Stomach smooth muscle (tissue), 2 donors: ENCODE measurements around the gene HPX.
A peak's percentile ranks its signal among the peaks of the same experiment; 100 is the strongest.

Experiments used
- H3K27ac ChIP-seq: one replicate; pipeline ENCODE4 v1.7.0; 2013; ENCODE audit warnings: mild to moderate bottlenecking, low read length, inconsistent platforms
- H3K27me3 ChIP-seq, 2 donors: one replicate each; pipeline ENCODE4 v1.7.0; 2013; ENCODE audit warnings: low read length in 2 of 2; ENCODE audit not compliant: insufficient read depth in 2 of 2, control insufficient read depth in 1 of 2
- H3K36me3 ChIP-seq, 2 donors: one replicate each; pipeline ENCODE4 v1.7.0; 2013; ENCODE audit warnings: low read length in 2 of 2; ENCODE audit not compliant: control insufficient read depth in 2 of 2, insufficient read depth in 2 of 2
- H3K4me1 ChIP-seq: one replicate; pipeline ENCODE4 v1.7.0; 2013; ENCODE audit warnings: low read length; ENCODE audit not compliant: control insufficient read depth, insufficient read depth
- H3K4me3 ChIP-seq, 2 donors: one replicate each; pipeline ENCODE4 v1.7.0; 2013; ENCODE audit warnings: low read length in 2 of 2
- H3K9ac ChIP-seq, 2 donors: one replicate each; pipeline ENCODE4 v1.7.0; 2013; ENCODE audit warnings: low read length in 2 of 2, mild to moderate bottlenecking in 1 of 2
- H3K9me3 ChIP-seq, 2 donors: one replicate each; pipeline ENCODE4 v1.7.0; 2013; ENCODE audit warnings: low read length in 2 of 2; ENCODE audit not compliant: control insufficient read depth in 2 of 2
- donor health status: healthy.
- donor health status: Pancreatic carcinoma.

HPX gene

GRCh38 chr11:6440906-6441358 is at the start of gene HPX:
Gene HPX, minus strand, starts transcription at chr11:6440987. Its CDS starts 24 bp downstream, at chr11:6440963.
- peak within 1 kb of the TSS in 1 of 2 donors; percentile 5 for H3K9ac ChIP-seq

GRCh38 chr11:6489306-6489705 is 48.5 kb upstream of the HPX start:
- peaks cover 28 to 39% of the 10 kb centered on the region in 2 donors for H3K36me3 ChIP-seq
- H3K27me3 ChIP-seq = no peaks in the 10 kb centered on the region
- H3K4me1 ChIP-seq = no peaks in the 10 kb centered on the region
- no peaks in the 10 kb centered on the region for H3K9me3 ChIP-seq
- H3K4me3 ChIP-seq = no peak overlapping the region
- no peak overlapping the region for H3K27ac ChIP-seq
- no peak overlapping the region for H3K9ac ChIP-seq

More at GRCh38 chr11:6440906-6441358, at the start of gene HPX:
- no peaks in the 10 kb centered on the region for H3K27me3 ChIP-seq
- peaks cover 0 to 2% of the 10 kb centered on the region in 2 donors for H3K36me3 ChIP-seq
- H3K4me3 ChIP-seq = no peak within 1 kb of the TSS
- H3K27ac ChIP-seq = no peak within 1 kb of the TSS
- H3K9me3 ChIP-seq = no peaks in the 10 kb centered on the region
- peaks cover 3% of the 10 kb centered on the region for H3K4me1 ChIP-seq

GRCh38 chr11:6488821-6489220 is 48.0 kb upstream of the HPX start:
- Histone ChIP-seq H3K27me3 (no peaks in the 10 kb centered on the region), H3K36me3 (peaks cover 28 to 38% of the 10 kb centered on the region in 2 donors), H3K4me1 (no peaks in the 10 kb centered on the region), H3K9ac (no peak overlapping the region), H3K27ac (no peak overlapping the region), H3K9me3 (no peaks in the 10 kb centered on the region), H3K4me3 (no peak overlapping the region)

- no peaks in the 10 kb centered on the region for H3K9me3 ChIP-seq
- H3K36me3 ChIP-seq = peaks cover 26 to 35% of the 10 kb centered on the region in 2 donors
- no peak overlapping the region for H3K27ac ChIP-seq
- no peaks in the 10 kb centered on the region for H3K27me3 ChIP-seq
- no peak overlapping the region for H3K9ac ChIP-seq
- H3K4me3 ChIP-seq = no peak overlapping the region
- no peaks in the 10 kb centered on the region for H3K4me1 ChIP-seq
Measured at GRCh38 chr11:6488342-6488741, 47.6 kb upstream of the HPX start.

GRCh38 chr11:6486938-6487337 is 46.2 kb upstream of the HPX start:
- Histone ChIP-seq H3K4me1 (peaks cover 10% of the 10 kb centered on the region), H3K36me3 (peaks cover 36 to 40% of the 10 kb centered on the region in 2 donors), H3K9ac (no peak overlapping the region), H3K27ac (no peak overlapping the region), H3K27me3 (no peaks in the 10 kb centered on the region), H3K4me3 (no peak overlapping the region), H3K9me3 (no peaks in the 10 kb centered on the region)

GRCh38 chr11:6486256-6486655 is 45.5 kb upstream of the HPX start:
- Histone ChIP-seq H3K27me3 (no peaks in the 10 kb centered on the region), H3K9ac (no peak overlapping the region), H3K36me3 (peaks cover 36 to 39% of the 10 kb centered on the region in 2 donors), H3K4me3 (no peak overlapping the region), H3K9me3 (no peaks in the 10 kb centered on the region), H3K4me1 (peaks cover 13% of the 10 kb centered on the region), H3K27ac (no peak overlapping the region)

GRCh38 chr11:6485661-6486060 is 44.9 kb upstream of the HPX start:
- Histone ChIP-seq H3K36me3 (peaks cover 36 to 39% of the 10 kb centered on the region in 2 donors), H3K9ac (no peak overlapping the region), H3K4me3 (no peak overlapping the region), H3K9me3 (no peaks in the 10 kb centered on the region), H3K4me1 (peaks cover 18% of the 10 kb centered on the region), H3K27ac (no peak overlapping the region), H3K27me3 (no peaks in the 10 kb centered on the region)

GRCh38 chr11:6483015-6483414 is 42.2 kb upstream of the HPX start:
- Histone ChIP-seq H3K9ac (no peak overlapping the region), H3K36me3 (peaks cover 35 to 49% of the 10 kb centered on the region in 2 donors), H3K27ac (no peak overlapping the region), H3K27me3 (no peaks in the 10 kb centered on the region), H3K4me1 (peaks cover 29% of the 10 kb centered on the region), H3K9me3 (no peaks in the 10 kb centered on the region), H3K4me3 (no peak overlapping the region)

GRCh38 chr11:6482441-6482840 is 41.7 kb upstream of the HPX start:
- H3K9me3 ChIP-seq = no peaks in the 10 kb centered on the region
- H3K27me3 ChIP-seq = no peaks in the 10 kb centered on the region
- H3K27ac ChIP-seq = peak overlapping the region; percentile 92
- H3K4me3 ChIP-seq = peak overlapping the region; percentile 95 to 99
- H3K9ac ChIP-seq = peak overlapping the region; percentile 89 to 98
- peaks cover 29% of the 10 kb centered on the region for H3K4me1 ChIP-seq
- peaks cover 38 to 52% of the 10 kb centered on the region in 2 donors for H3K36me3 ChIP-seq

- H3K27me3 ChIP-seq = no peaks in the 10 kb centered on the region
- no peaks in the 10 kb centered on the region for H3K9me3 ChIP-seq
- H3K36me3 ChIP-seq = peaks cover 40 to 53% of the 10 kb centered on the region in 2 donors
- peak overlapping the region; percentile 92 for H3K27ac ChIP-seq
- H3K9ac ChIP-seq = peak overlapping the region; percentile 89 to 98
- H3K4me1 ChIP-seq = peaks cover 29% of the 10 kb centered on the region
- H3K4me3 ChIP-seq = peak overlapping the region; percentile 95 to 99
Measured at GRCh38 chr11:6481924-6482275, 41.1 kb upstream of the HPX start.

- Histone ChIP-seq H3K36me3 (peaks cover 41 to 52% of the 10 kb centered on the region in 2 donors), H3K27ac (peak within 1 kb of the TSS; percentile 92), H3K9ac (peak within 1 kb of the TSS; percentile 89 to 98), H3K9me3 (no peaks in the 10 kb centered on the region), H3K4me1 (peaks cover 29% of the 10 kb centered on the region), H3K27me3 (no peaks in the 10 kb centered on the region), H3K4me3 (peak within 1 kb of the TSS; percentile 95 to 99)
Measured at GRCh38 chr11:6481012-6481923, 40.5 kb upstream of the HPX start, which contains the start of the genes ARFIP2 and TIMM10B. Gene ARFIP2, minus strand, starts transcription at chr11:6481331. Its CDS starts 910 bp downstream, at chr11:6480421. Gene TIMM10B, plus strand, starts transcription at chr11:6481501. Its CDS starts 16 bp downstream, at chr11:6481517.
